ENCODE results near the gene C3AR1.
"Not testable (repeated sequence)": the region's sequence is repeated elsewhere in the genome, so short reads cannot be mapped to it uniquely, and the experiment has no call there.

The C3AR1 gene

DNA sequence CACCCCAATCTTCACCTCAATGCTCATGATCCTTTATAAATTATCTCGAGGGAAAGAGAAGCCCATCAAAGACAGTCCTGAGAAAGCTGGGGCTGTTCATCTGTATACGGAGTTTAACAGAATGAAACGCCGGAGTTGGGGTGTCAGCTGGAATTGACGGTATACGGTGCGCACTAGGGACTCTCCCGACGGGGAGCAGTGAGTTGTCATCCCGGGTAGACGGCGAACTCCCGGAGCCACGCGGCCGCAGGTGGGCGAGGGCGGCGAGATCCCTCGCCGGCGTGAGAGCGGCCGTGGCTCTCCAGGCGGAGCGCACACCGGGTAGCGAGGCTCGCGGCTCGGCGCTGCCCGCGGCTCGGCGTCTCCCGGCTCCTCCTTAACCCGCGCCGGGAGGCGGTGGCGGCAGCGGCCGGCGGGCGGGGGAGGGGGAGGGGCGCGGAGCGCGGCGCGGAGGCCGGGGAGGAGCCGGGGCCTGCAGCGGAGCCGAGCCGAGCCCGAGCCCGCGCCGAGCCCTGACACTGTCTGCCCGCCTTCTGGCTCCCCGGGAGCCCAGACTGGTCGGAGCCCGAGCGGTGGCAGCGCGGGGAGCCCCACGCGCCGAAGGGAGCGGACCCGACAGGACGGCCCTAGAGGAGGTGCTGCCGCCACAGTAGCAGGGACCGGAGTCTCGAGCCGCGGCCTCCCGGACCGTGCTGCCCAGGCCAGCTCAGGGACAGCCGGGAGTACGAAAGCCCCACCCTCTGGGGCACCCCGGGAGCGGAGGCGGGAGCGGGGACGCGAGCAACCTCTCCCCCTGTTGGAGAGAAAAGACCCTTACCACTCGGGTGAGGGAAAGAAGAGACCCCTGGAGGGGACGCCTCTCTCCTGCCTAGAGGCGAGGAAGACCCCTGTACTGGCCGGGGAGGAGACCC is 33.7 kb downstream of the C3AR1 start, which contains the start of gene FOXJ2:
TSS of gene FOXJ2 (plus strand) at position 475 of the 911 bp plus-strand sequence. CDS start 7,117 bp downstream, outside the sequence.
- FAIRE-seq (peak; percentile 79), DNase-seq (ENCODE audit: insufficient read length, low spot score) (peak; percentile 68)
- no peak for TF ChIP-seq SPI1 (IDR thresholded peaks at IDR 0.05; ENCODE audit: low read depth, low read length)
- no peak for TF ChIP-seq PAX5 (IDR thresholded peaks at IDR 0.05; ENCODE audit: insufficient read depth, low read length, severe bottlenecking)
- TF ChIP-seq POU2F2 (IDR thresholded peaks at IDR 0.05; ENCODE audit: low read depth, low read length) = no peak
- TF ChIP-seq POLR2AphosphoS5 (IDR thresholded peaks at IDR 0.05; ENCODE audit: low read depth, low read length) = no peak
- TF ChIP-seq POLR2A (IDR thresholded peaks at IDR 0.05; ENCODE audit: low read depth, low read length) = no peak
- TF ChIP-seq TAF1 (IDR thresholded peaks at IDR 0.05; ENCODE audit: low read depth, low read length) = no peak

DNA sequence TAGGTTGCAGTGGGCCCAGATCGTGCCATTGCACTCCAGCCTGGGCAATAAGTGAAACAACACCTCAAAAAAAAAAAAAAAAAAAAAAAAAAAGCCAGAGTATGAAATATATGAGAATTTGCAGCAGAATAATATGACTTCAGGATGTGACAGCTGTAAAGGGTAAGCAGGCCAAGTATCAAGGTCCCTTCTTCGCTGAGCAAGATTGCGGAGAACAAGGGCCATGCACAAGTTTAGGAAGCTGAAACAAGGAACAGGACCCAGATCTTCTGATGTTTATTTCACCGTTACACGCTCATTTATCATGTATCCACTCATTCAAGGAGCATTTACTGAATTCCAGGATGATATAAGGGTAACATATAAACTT is 34.3 kb downstream of the C3AR1 start:
- TF ChIP-seq POLR2A (IDR thresholded peaks at IDR 0.05; ENCODE audit: low read depth, low read length) (no peak), TAF1 (IDR thresholded peaks at IDR 0.05; ENCODE audit: low read depth, low read length) (no peak), POU2F2 (IDR thresholded peaks at IDR 0.05; ENCODE audit: low read depth, low read length) (no peak), POLR2AphosphoS5 (IDR thresholded peaks at IDR 0.05; ENCODE audit: low read depth, low read length) (no peak), PAX5 (IDR thresholded peaks at IDR 0.05; ENCODE audit: insufficient read depth, low read length, severe bottlenecking) (no peak)
- FAIRE-seq = peak; percentile 13
- DNase-seq (ENCODE audit: insufficient read length, low spot score) = no peak

DNA sequence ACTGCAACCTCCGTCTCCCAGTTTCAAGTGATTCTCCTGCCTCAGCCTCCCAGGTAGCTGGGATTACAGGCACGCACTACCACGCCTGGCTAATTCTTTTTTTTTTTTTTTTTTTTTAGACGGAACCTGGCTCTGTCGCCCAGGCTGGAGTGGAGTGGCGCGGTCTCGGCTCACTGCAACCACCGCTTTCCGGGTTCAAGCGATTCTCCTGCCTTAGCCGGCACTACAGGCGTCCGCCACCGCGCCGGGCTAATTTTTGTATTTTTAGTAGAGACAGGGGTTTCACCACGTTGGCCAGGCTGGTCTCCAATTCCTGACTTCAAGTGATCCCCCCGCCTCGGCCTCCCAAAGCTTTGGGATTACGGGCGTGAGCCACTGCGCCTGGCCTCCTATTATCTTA is 35.1 kb downstream of the C3AR1 start:
- DNase-seq (ENCODE audit: insufficient read length, low spot score); FAIRE-seq: not testable (repeated sequence)

- FAIRE-seq (no peak), DNase-seq (ENCODE audit: insufficient read length, low spot score) (no peak)
- TF ChIP-seq POU2F2 (IDR thresholded peaks at IDR 0.05; ENCODE audit: low read depth, low read length) (no peak), PAX5 (IDR thresholded peaks at IDR 0.05; ENCODE audit: insufficient read depth, low read length, severe bottlenecking) (no peak), SPI1 (IDR thresholded peaks at IDR 0.05; ENCODE audit: low read depth, low read length) (no peak), POLR2A (IDR thresholded peaks at IDR 0.05; ENCODE audit: low read depth, low read length) (no peak), POLR2AphosphoS5 (IDR thresholded peaks at IDR 0.05; ENCODE audit: low read depth, low read length) (no peak), TAF1 (IDR thresholded peaks at IDR 0.05; ENCODE audit: low read depth, low read length) (no peak)
Observed at GRCh38 chr12:8030189-8030588, 36.0 kb downstream of the C3AR1 start.

- TF ChIP-seq TAF1 (IDR thresholded peaks at IDR 0.05; ENCODE audit: low read depth, low read length) (no peak), POLR2A (IDR thresholded peaks at IDR 0.05; ENCODE audit: low read depth, low read length) (no peak), PAX5 (IDR thresholded peaks at IDR 0.05; ENCODE audit: insufficient read depth, low read length, severe bottlenecking) (no peak), POLR2AphosphoS5 (IDR thresholded peaks at IDR 0.05; ENCODE audit: low read depth, low read length) (no peak), POU2F2 (IDR thresholded peaks at IDR 0.05; ENCODE audit: low read depth, low read length) (no peak), SPI1 (IDR thresholded peaks at IDR 0.05; ENCODE audit: low read depth, low read length) (no peak)
- DNase-seq (ENCODE audit: insufficient read length, low spot score) (no peak), FAIRE-seq (no peak)
Observed at GRCh38 chr12:8028267-8028666, 37.9 kb downstream of the C3AR1 start.

GRCh38 chr12:8027856-8028255 is 38.3 kb downstream of the C3AR1 start:
- DNase-seq (ENCODE audit: insufficient read length, low spot score) (no peak), FAIRE-seq (no peak)
- TF ChIP-seq POLR2AphosphoS5 (IDR thresholded peaks at IDR 0.05; ENCODE audit: low read depth, low read length) (no peak), SPI1 (IDR thresholded peaks at IDR 0.05; ENCODE audit: low read depth, low read length) (no peak), POLR2A (IDR thresholded peaks at IDR 0.05; ENCODE audit: low read depth, low read length) (no peak), TAF1 (IDR thresholded peaks at IDR 0.05; ENCODE audit: low read depth, low read length) (no peak), PAX5 (IDR thresholded peaks at IDR 0.05; ENCODE audit: insufficient read depth, low read length, severe bottlenecking) (no peak), POU2F2 (IDR thresholded peaks at IDR 0.05; ENCODE audit: low read depth, low read length) (no peak)

DNA sequence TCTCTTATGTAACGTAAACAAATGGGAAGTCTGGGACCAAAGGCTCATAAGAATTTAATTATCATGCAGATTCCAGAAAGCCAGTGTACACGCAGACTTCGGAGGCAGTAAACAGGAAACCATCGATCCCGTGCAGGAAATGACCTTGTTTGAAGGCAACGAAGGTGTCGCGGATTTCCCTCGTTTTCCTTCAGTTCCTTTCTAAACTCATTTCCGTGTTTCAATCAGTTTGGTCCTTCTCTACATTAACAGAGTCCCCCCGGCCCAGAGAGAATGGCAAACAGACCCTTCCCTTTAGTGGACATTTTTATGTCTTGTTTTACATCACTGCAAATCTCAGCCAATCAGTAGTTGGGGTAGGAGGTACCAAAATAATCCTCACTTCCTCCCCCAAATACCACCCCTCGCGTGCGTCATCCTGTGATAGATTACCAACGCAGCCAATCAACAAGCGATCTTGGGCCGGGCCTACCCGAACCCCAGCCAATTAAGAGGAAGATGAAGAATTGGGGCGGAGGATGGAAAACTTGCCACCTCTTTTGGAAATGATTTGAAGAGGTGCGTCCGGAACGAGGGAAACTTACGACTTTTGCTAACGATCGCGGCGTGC is 39.8 kb downstream of the C3AR1 start:
- DNase-seq (ENCODE audit: insufficient read length, low spot score) (peak; percentile 85), FAIRE-seq (peak; percentile 100)
- TF ChIP-seq TAF1 (IDR thresholded peaks at IDR 0.05; ENCODE audit: low read depth, low read length) = peak; percentile 63
- TF ChIP-seq SPI1 (IDR thresholded peaks at IDR 0.05; ENCODE audit: low read depth, low read length) = peak; percentile 90
- TF ChIP-seq POU2F2 (IDR thresholded peaks at IDR 0.05; ENCODE audit: low read depth, low read length) = peak; percentile 4; the same call in 1 of the 2 replicates
- TF ChIP-seq PAX5 (IDR thresholded peaks at IDR 0.05; ENCODE audit: insufficient read depth, low read length, severe bottlenecking) = no peak
- TF ChIP-seq POLR2A (IDR thresholded peaks at IDR 0.05; ENCODE audit: low read depth, low read length) = peak; percentile 73
- peak; percentile 47; the same call in 1 of the 2 replicates for TF ChIP-seq POLR2AphosphoS5 (IDR thresholded peaks at IDR 0.05; ENCODE audit: low read depth, low read length)

GRCh38 chr12:8018666-8019581 is 47.2 kb downstream of the C3AR1 start:
- DNase-seq (ENCODE audit: insufficient read length, low spot score) (no peak), FAIRE-seq (no peak)
- TF ChIP-seq POU2F2 (IDR thresholded peaks at IDR 0.05; ENCODE audit: low read depth, low read length) (no peak), PAX5 (IDR thresholded peaks at IDR 0.05; ENCODE audit: insufficient read depth, low read length, severe bottlenecking) (no peak), TAF1 (IDR thresholded peaks at IDR 0.05; ENCODE audit: low read depth, low read length) (no peak)

DNA sequence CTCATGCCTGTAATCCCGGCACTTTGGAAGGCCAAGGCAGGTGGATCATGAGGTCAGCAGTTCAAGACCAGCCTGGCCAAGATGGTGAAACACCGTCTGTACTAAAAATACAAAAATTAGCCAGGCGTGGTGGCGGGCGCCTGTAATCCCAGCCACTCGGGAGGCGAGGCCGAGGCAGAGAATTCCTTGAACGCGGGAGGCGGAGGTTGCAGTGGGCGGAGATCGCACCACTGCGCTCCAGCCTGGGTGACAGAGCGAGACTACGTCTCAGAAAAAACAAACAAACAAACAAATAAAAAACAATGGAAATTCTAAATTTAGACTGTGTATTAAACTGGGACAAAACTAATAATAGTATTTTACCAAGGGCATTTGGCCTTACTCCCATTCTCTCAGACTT is 47.9 kb downstream of the C3AR1 start:
- FAIRE-seq; DNase-seq (ENCODE audit: insufficient read length, low spot score): not testable (repeated sequence)

Data from GM12891 (cell line).